HG03039 (cell line): ENCODE results near the gene TMEM245.
A peak's percentile ranks its signal among the peaks of the same experiment; 100 is the strongest.
"Not testable (repeated sequence)": the region's sequence is repeated elsewhere in the genome, so short reads cannot be mapped to it uniquely, and the experiment has no call there.

ENCODE experiments used
- ATAC-seq: cut with Tn5 transposase; IDR thresholded peaks from one replicate; pipeline ENCODE4 v1.9.1; 2021; ENCODE audit warnings: mild to moderate bottlenecking, moderate library complexity; ENCODE audit not compliant: unreplicated experiment

TMEM245 gene

GRCh38 chr9:109133533-109133932 is 13.8 kb upstream of the TMEM245 start:
- ATAC-seq = no peak

- ATAC-seq = no peak
Measured at GRCh38 chr9:109132567-109133021, 12.8 kb upstream of the TMEM245 start.

GRCh38 chr9:109129470-109130197 is 9.9 kb upstream of the TMEM245 start:
- ATAC-seq = no peak

- not testable (repeated sequence) for ATAC-seq
Measured at GRCh38 chr9:109126671-109127070, 6.9 kb upstream of the TMEM245 start.

GRCh38 chr9:109124121-109124520 is 4.4 kb upstream of the TMEM245 start:
- no peak for ATAC-seq

- no peak for ATAC-seq
Measured at GRCh38 chr9:109122726-109123621, 3.2 kb upstream of the TMEM245 start.

- ATAC-seq = no peak
Measured at GRCh38 chr9:109121232-109121796, 1.6 kb upstream of the TMEM245 start.

- ATAC-seq = no peak
Measured at GRCh38 chr9:109120204-109120789, 550 bp upstream of the TMEM245 start.

GRCh38 chr9:109118808-109119438 is 824 bp downstream of the TMEM245 start:
- no peak for ATAC-seq

- no peak for ATAC-seq
Measured at GRCh38 chr9:109117856-109118807, 1.6 kb downstream of the TMEM245 start.

GRCh38 chr9:109115931-109116526 is 3.7 kb downstream of the TMEM245 start:
- ATAC-seq = no peak

- ATAC-seq = no peak
Measured at GRCh38 chr9:109114670-109115069, 5.1 kb downstream of the TMEM245 start.

GRCh38 chr9:109113892-109114609 is 5.7 kb downstream of the TMEM245 start:
- no peak for ATAC-seq

- no peak for ATAC-seq
Measured at GRCh38 chr9:109113254-109113653, 6.5 kb downstream of the TMEM245 start.

GRCh38 chr9:109110329-109111021 is 9.3 kb downstream of the TMEM245 start:
- peak; percentile 77 for ATAC-seq

GRCh38 chr9:109109967-109110328 is 9.8 kb downstream of the TMEM245 start:
- ATAC-seq = no peak

- ATAC-seq = no peak
Measured at GRCh38 chr9:109108318-109108717, 11.4 kb downstream of the TMEM245 start.
